CD14-positive monocyte (primary cell): ENCODE results near the gene RIMBP3C. TPM values are rescaled to one million over a fixed set of nuclear protein-coding genes. Genes with fewer than 3 reads are reported as not detected.
A peak's percentile ranks its signal among the peaks of the same experiment; 100 is the strongest.

Source experiments
- DNase-seq, 3 donors: peaks; one replicate each; pipeline ENCODE4 v3.0.0-alpha.2; 2011 to 2022
- H2AFZ ChIP-seq: 2 replicates; pipeline ENCODE4 v1.6.0; 2012; ENCODE audit warnings: mild to moderate bottlenecking, low read depth, low read length, inconsistent platforms; ENCODE audit not compliant: insufficient read depth, poor library complexity, severe bottlenecking
- H3K27ac ChIP-seq, 2 donors: 1 replicate in 1 of 2; 2 replicates in 1 of 2; pipeline ENCODE4 v1.5.1; 2012 to 2013; ENCODE audit warnings: low read length in 2 of 2, control low read depth in 1 of 2, inconsistent platforms in 1 of 2, low read depth in 1 of 2, mild to moderate bottlenecking in 1 of 2
- H3K27me3 ChIP-seq, 2 donors: one replicate each; pipeline versions ENCODE4 v1.6.0 to v1.6.1; 2011 to 2013; ENCODE audit warnings: low read length in 2 of 2; ENCODE audit not compliant: control insufficient read depth in 2 of 2, insufficient read depth in 2 of 2
- H3K36me3 ChIP-seq, 2 donors: replicated peaks in 1 of 2; 1 replicate in 1 of 2; 2 replicates in 1 of 2; pipeline versions ENCODE4 v1.5.1 to v1.6.1; 2012 to 2013; ENCODE audit warnings: low read length in 2 of 2, control low read depth in 1 of 2, inconsistent platforms in 1 of 2, mild to moderate bottlenecking in 1 of 2; ENCODE audit not compliant: insufficient read depth in 2 of 2, control insufficient read depth in 1 of 2
- H3K4me1 ChIP-seq, 2 donors: 1 replicate in 1 of 2; 2 replicates in 1 of 2; pipeline versions ENCODE4 v1.5.1 to v1.6.1; 2012 to 2013; ENCODE audit warnings: low read length in 2 of 2, control low read depth in 1 of 2, inconsistent platforms in 1 of 2, mild to moderate bottlenecking in 1 of 2, moderate library complexity in 1 of 2; ENCODE audit not compliant: insufficient read depth in 2 of 2, control insufficient read depth in 1 of 2
- H3K4me2 ChIP-seq: replicated peaks from 2 replicates; pipeline ENCODE3; 2012; ENCODE audit warnings: low read length, moderate library complexity, mild to moderate bottlenecking; ENCODE audit not compliant: poor library complexity, severe bottlenecking; ENCODE audit errors: extremely low read depth
- H3K4me3 ChIP-seq, 3 experiments: fragments of 200-600 bp in 1 of 3; sonication (generic) in 1 of 3; replicated peaks in 1 of 3; 1 replicate in 2 of 3; 2 replicates in 1 of 3; pipeline ENCODE4 v1.5.1; 2011 to 2013; ENCODE audit warnings: low read length in 3 of 3, mild to moderate bottlenecking in 3 of 3, control low read depth in 2 of 3, low read depth in 2 of 3, inconsistent platforms in 1 of 3, moderate library complexity in 1 of 3
- H3K79me2 ChIP-seq: 2 replicates; pipeline ENCODE4 v1.6.0; 2012; ENCODE audit warnings: mild to moderate bottlenecking, control low read depth, inconsistent platforms, low read length, moderate library complexity; ENCODE audit not compliant: insufficient read depth
- H3K9ac ChIP-seq: 2 replicates; pipeline ENCODE4 v1.6.0; 2017; ENCODE audit warnings: low read length, mild to moderate bottlenecking; ENCODE audit not compliant: insufficient read depth, poor library complexity, severe bottlenecking
- H3K9me3 ChIP-seq, 2 donors: replicated peaks in 1 of 2; 1 replicate in 1 of 2; 2 replicates in 1 of 2; pipeline versions ENCODE4 v1.5.1 to v1.6.1; 2012 to 2013; ENCODE audit warnings: low read length in 2 of 2, control low read depth in 1 of 2; ENCODE audit not compliant: control insufficient read depth in 1 of 2, insufficient read depth in 1 of 2
- H4K20me1 ChIP-seq: 2 replicates; pipeline ENCODE4 v1.6.0; 2012; ENCODE audit warnings: mild to moderate bottlenecking, low read length, control low read depth, moderate library complexity; ENCODE audit not compliant: insufficient read depth
- H3K27ac Mint-ChIP-seq, 7 donors: one replicate each; pipeline ENCODE4 v1.8.0; 2020; ENCODE audit warnings: mild to moderate bottlenecking in 7 of 7, mixed read lengths in 7 of 7, moderate library complexity in 6 of 7, inconsistent platforms in 2 of 7
- H3K27me3 Mint-ChIP-seq, 3 donors: one replicate each; pipeline ENCODE4 v1.8.0; 2021 to 2022; ENCODE audit warnings: low read depth in 3 of 3, mild to moderate bottlenecking in 3 of 3, mixed read lengths in 3 of 3, moderate library complexity in 3 of 3, inconsistent platforms in 1 of 3
- H3K36me3 Mint-ChIP-seq, 2 donors: one replicate each; pipeline ENCODE4 v1.8.0; 2020; ENCODE audit warnings: mixed read lengths in 2 of 2, inconsistent platforms in 1 of 2, mild to moderate bottlenecking in 1 of 2
- H3K4me1 Mint-ChIP-seq: one replicate; pipeline ENCODE4 v1.8.0; 2020; ENCODE audit warnings: mild to moderate bottlenecking, mixed read lengths
- H3K4me3 Mint-ChIP-seq, 2 donors: one replicate each; pipeline ENCODE4 v1.8.0; 2020; ENCODE audit warnings: mild to moderate bottlenecking in 2 of 2, mixed read lengths in 2 of 2, moderate library complexity in 1 of 2
- H3K9me3 Mint-ChIP-seq, 7 donors: one replicate each; pipeline ENCODE4 v1.8.0; 2020 to 2022; ENCODE audit warnings: mixed read lengths in 7 of 7, mild to moderate bottlenecking in 6 of 7, moderate library complexity in 6 of 7, inconsistent platforms in 2 of 7
- WGBS: methylation state at CpG from one replicate; pipeline ENCODE4 v1.1.5; 2013; ENCODE audit warnings: missing lambda C conversion rate; ENCODE audit not compliant: insufficient coverage; 5-methylcytosine and 5-hydroxymethylcytosine counted together
- intact Hi-C, 2 donors: fragments of 100-400 bp; cut with micrococcal nuclease; formaldehyde crosslinking; loops; one replicate each; pipeline versions ENCODE4 v1.15.0 to v1.15.1; 2023
- polyA plus RNA-seq, 3 donors: library from polyadenylated mRNA; depleted of rRNA in 1 of 3; unstranded in 2 of 3; stranded (reverse) in 1 of 3; fragments of 300-500 nt in 2 of 3; fragments of >200 nt in 1 of 3; fragmentation: Illumina TruSeq in 2 of 3; gene quantifications; 1 replicate in 2 of 3; 2 replicates in 1 of 3; pipeline ENCODE4 v1.2.3, GENCODE V29; 2012 to 2021
- TF ChIP-seq, protein P1 (sequence below): fragments of 200-600 bp; IDR thresholded peaks from one replicate; pipeline ENCODE4 v1.8.0; 2022; ENCODE audit warnings: antibody characterized with exemption, mild to moderate bottlenecking

RIMBP3C gene
- polyA plus RNA-seq, 3 donors = 0.05 to 0.11 (median 0.08) TPM

GRCh38 chr22:21568347-21569075 is 17.2 kb upstream of the RIMBP3C start:
- DNase-seq = peak in 2 of 3 donors; percentile 25 to 27
- H3K4me1 Mint-ChIP-seq = peaks cover 50% of the 10 kb centered on the region
- TF ChIP-seq, protein P1, sequence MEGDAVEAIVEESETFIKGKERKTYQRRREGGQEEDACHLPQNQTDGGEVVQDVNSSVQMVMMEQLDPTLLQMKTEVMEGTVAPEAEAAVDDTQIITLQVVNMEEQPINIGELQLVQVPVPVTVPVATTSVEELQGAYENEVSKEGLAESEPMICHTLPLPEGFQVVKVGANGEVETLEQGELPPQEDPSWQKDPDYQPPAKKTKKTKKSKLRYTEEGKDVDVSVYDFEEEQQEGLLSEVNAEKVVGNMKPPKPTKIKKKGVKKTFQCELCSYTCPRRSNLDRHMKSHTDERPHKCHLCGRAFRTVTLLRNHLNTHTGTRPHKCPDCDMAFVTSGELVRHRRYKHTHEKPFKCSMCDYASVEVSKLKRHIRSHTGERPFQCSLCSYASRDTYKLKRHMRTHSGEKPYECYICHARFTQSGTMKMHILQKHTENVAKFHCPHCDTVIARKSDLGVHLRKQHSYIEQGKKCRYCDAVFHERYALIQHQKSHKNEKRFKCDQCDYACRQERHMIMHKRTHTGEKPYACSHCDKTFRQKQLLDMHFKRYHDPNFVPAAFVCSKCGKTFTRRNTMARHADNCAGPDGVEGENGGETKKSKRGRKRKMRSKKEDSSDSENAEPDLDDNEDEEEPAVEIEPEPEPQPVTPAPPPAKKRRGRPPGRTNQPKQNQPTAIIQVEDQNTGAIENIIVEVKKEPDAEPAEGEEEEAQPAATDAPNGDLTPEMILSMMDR = no peak

DNA sequence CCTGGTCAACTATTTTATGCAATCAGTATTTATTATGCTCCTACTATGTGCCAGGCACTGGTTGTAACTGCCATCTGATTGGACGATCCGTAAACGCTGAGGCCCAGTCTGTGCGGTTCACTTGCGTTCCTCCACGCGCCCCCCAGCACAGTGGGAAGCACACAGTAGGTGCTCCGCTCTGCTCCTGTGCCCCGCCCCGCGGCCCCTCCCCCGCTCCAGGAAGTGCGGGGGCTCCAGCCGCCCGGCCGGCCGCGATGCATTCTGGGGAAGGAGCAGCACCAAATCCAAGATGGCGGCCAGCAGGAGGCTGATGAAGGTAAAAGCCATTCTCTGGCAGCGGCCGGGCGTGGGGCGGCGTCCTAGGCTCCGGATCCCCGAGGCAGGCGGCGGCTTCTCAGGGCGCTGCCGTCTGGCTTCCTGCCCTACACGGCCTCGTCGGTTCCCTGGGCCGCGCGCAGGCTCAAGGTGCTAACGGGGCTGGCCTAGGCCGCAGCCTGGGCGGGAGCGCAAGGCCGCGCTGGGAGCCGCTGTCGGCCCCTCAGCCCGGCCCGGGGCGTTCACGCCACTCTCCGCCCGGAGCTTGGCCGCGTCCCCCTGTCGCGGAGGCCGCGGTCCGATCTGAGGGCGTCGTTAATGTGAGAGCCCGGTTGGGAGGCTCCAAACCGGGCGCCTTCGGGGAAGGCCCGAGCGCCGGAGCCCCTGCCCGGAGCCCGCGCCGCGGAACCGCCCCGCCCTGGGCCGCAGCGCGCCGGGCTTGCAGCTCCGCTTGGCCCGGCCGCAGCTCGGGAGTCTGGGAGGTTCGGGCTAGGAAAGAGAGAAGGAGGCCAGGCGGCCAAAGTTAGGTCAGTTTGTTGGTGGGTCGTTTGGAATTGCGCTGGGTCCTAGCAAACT is 16.4 kb upstream of the RIMBP3C start, which contains the start of gene UBE2L3:
Gene UBE2L3, plus strand, starts transcription at position 259 of the 891 bp plus-strand sequence. Its CDS starts 31 bp downstream, at position 290.
- peaks cover 45% of the 10 kb centered on the region for H3K4me1 Mint-ChIP-seq

More at GRCh38 chr22:21568347-21569075, 17.2 kb upstream of the RIMBP3C start:
- H3K9me3 Mint-ChIP-seq = no peaks in the 10 kb centered on the region
- H3K4me3 ChIP-seq = peak overlapping the region; percentile 54 to 79 (median 55)
- peaks cover 63% of the 10 kb centered on the region for H3K79me2 ChIP-seq
- H3K36me3 Mint-ChIP-seq = peaks cover 8 to 17% of the 10 kb centered on the region in 2 donors
- peak overlapping the region; percentile 70 to 91 for H3K27ac ChIP-seq
- no peaks in the 10 kb centered on the region for H3K9me3 ChIP-seq
- peak overlapping the region; percentile 87 for H3K4me2 ChIP-seq
- peaks cover 0 to 5% (median 2%) of the 10 kb centered on the region in 3 donors for H3K27me3 Mint-ChIP-seq
- intact Hi-C loops = no loop called here
- peaks cover 41% of the 10 kb centered on the region in 2 donors for H3K4me1 ChIP-seq
- peak overlapping the region; percentile 99 for H3K9ac ChIP-seq
- H3K4me3 Mint-ChIP-seq = peak overlapping the region; percentile 86 to 94
- 2% methylated on average over 13 of the region's 26 CpGs for WGBS
- H3K27ac Mint-ChIP-seq = peak overlapping the region; percentile 82 to 95 (median 90)
- peak overlapping the region; percentile 75 for H2AFZ ChIP-seq
- H3K27me3 ChIP-seq = no peaks in the 10 kb centered on the region
- H4K20me1 ChIP-seq = peaks cover 55% of the 10 kb centered on the region
- H3K36me3 ChIP-seq = peaks cover 0 to 11% of the 10 kb centered on the region in 2 donors

More for the DNA sequence above, 16.4 kb upstream of the RIMBP3C start, which contains the start of gene UBE2L3:
- H3K79me2 ChIP-seq = peaks cover 55% of the 10 kb centered on the region
- Mint-ChIP-seq H3K27ac (peak within 1 kb of the TSS; percentile 82 to 95 (median 90)), H3K4me3 (peak within 1 kb of the TSS; percentile 86 to 94), H3K9me3 (peaks cover 0 to 1% (median 0%) of the 10 kb centered on the region in 7 donors), H3K27me3 (peaks cover 0 to 5% (median 2%) of the 10 kb centered on the region in 3 donors), H3K36me3 (peaks cover 6 to 12% of the 10 kb centered on the region in 2 donors)
- H3K4me1 ChIP-seq = peaks cover 41% of the 10 kb centered on the region in 2 donors
- H3K4me2 ChIP-seq = peak within 1 kb of the TSS; percentile 87
- H3K27ac ChIP-seq = peak within 1 kb of the TSS; percentile 70 to 91
- H3K9me3 ChIP-seq = no peaks in the 10 kb centered on the region
- H2AFZ ChIP-seq = peak within 1 kb of the TSS; percentile 75
- TF ChIP-seq, protein P1 = no peak
- no peaks in the 10 kb centered on the region for H3K27me3 ChIP-seq
- under 1% methylated on average over 84 of the region's 85 CpGs for WGBS
- peak; percentile 64 to 79 (median 65) for DNase-seq
- peaks cover 47% of the 10 kb centered on the region for H4K20me1 ChIP-seq
- peak within 1 kb of the TSS; percentile 99 for H3K9ac ChIP-seq
- intact Hi-C loops = no loop called here
- peaks cover 0 to 3% of the 10 kb centered on the region in 2 donors for H3K36me3 ChIP-seq
- peak within 1 kb of the TSS; percentile 54 to 79 (median 55) for H3K4me3 ChIP-seq
